Medulla oblongata (tissue), 1 donor: Measurements from ENCODE around the gene SHISAL2A.

Experiments used
- DNase-seq: peaks from one replicate; pipeline ENCODE4 v3.0.0-alpha.2; 2015; ENCODE audit errors: extremely low spot score

SHISAL2A gene

GRCh38 chr1:52621950-52622349 lies 11.0 kb upstream of the SHISAL2A start:
- DNase-seq = no peak

GRCh38 chr1:52623812-52624211 lies 9.2 kb upstream of the SHISAL2A start:
- no peak for DNase-seq

- no peak for DNase-seq
Observed at GRCh38 chr1:52627028-52627427, 5.9 kb upstream of the SHISAL2A start.

GRCh38 chr1:52628614-52629324 lies 4.2 kb upstream of the SHISAL2A start:
- no peak for DNase-seq

- DNase-seq = peak; percentile 84
Observed at GRCh38 chr1:52629325-52629643, 3.7 kb upstream of the SHISAL2A start.

GRCh38 chr1:52629667-52630066 lies 3.3 kb upstream of the SHISAL2A start:
- DNase-seq = no peak

GRCh38 chr1:52631759-52632331 lies 1.1 kb upstream of the SHISAL2A start:
- DNase-seq = peak; percentile 11

GRCh38 chr1:52633291-52633754 lies 355 bp downstream of the SHISAL2A start:
- DNase-seq = no peak

- DNase-seq = no peak
Observed at GRCh38 chr1:52634111-52634510, 1.1 kb downstream of the SHISAL2A start.

GRCh38 chr1:52635321-52636089 lies 2.5 kb downstream of the SHISAL2A start:
- no peak for DNase-seq

- DNase-seq = peak; percentile 54
Observed at GRCh38 chr1:52636721-52637695, 4.0 kb downstream of the SHISAL2A start.

GRCh38 chr1:52637946-52638345 lies 5.0 kb downstream of the SHISAL2A start:
- DNase-seq = no peak

- no peak for DNase-seq
Observed at GRCh38 chr1:52640697-52641096, 7.7 kb downstream of the SHISAL2A start.

- DNase-seq = no peak
Observed at GRCh38 chr1:52641307-52641706, 8.3 kb downstream of the SHISAL2A start.

GRCh38 chr1:52645261-52645660 lies 12.3 kb downstream of the SHISAL2A start:
- DNase-seq = no peak

- no peak for DNase-seq
Observed at GRCh38 chr1:52651904-52652303, 18.9 kb downstream of the SHISAL2A start.

- no peak for DNase-seq
Observed at GRCh38 chr1:52653207-52653849, 20.4 kb downstream of the SHISAL2A start.

GRCh38 chr1:52654063-52654462 lies 21.1 kb downstream of the SHISAL2A start:
- DNase-seq = no peak

GRCh38 chr1:52657702-52658101 lies 24.7 kb downstream of the SHISAL2A start:
- DNase-seq = no peak

GRCh38 chr1:52658795-52659194 lies 25.8 kb downstream of the SHISAL2A start:
- DNase-seq = no peak

- no peak for DNase-seq
Observed at GRCh38 chr1:52659356-52659755, 26.4 kb downstream of the SHISAL2A start.
